Measurements from ENCODE around the gene AKR1C4.

GRCh38 chr10:5211696-5212536 is 15.3 kb downstream of the AKR1C4 start:
- TF ChIP-seq REST (IDR thresholded peaks at IDR 0.05; ENCODE audit: insufficient read depth in 1 of 2, low read depth in 2 of 2, low read length in 2 of 2) (no peak), SIN3A (IDR thresholded peaks at IDR 0.05; ENCODE audit: borderline replicate concordance, insufficient read depth, low read length) (no peak), POLR2AphosphoS5 (IDR thresholded peaks at IDR 0.05; ENCODE audit: low read depth, low read length) (no peak), TAF1 (IDR thresholded peaks at IDR 0.05; ENCODE audit: borderline replicate concordance, insufficient read depth, low read length) (no peak)
